ENCODE data around the gene KRTAP13-1. TPM values are rescaled to one million over a fixed set of nuclear protein-coding genes. Genes with fewer than 3 reads are reported as not detected.
A peak's percentile ranks its signal among the peaks of the same experiment; 100 is the strongest.

Gene KRTAP13-1, protein sequence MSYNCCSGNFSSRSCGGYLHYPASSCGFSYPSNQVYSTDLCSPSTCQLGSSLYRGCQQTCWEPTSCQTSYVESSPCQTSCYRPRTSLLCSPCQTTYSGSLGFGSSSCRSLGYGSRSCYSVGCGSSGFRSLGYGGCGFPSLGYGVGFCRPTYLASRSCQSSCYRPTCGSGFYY
- not detected in 2 replicates for total RNA-seq
- long read RNA-seq: 0 reads

DNA sequence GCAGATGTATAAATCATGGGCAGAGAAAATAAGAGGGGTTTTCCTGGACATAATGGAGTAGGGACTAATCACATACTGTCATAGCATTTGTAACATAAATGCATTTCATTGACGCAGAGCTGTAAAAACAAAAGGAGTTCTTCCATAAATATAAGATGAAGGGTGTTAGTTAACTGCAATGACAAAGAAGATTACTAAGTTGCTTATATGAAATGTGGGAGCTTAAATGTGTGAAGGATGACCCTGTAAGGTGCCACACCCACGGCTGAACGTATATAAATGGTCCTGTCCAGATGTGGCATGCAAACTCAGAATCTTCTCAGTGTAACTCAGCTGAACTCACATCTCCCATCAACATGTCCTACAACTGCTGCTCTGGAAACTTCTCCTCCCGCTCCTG lies at the start of gene KRTAP13-1:
Gene KRTAP13-1 (plus strand): TSS at position 301 of the 400 bp plus-strand sequence. CDS start 56 bp downstream, at position 357.
- TF ChIP-seq, protein P1, sequence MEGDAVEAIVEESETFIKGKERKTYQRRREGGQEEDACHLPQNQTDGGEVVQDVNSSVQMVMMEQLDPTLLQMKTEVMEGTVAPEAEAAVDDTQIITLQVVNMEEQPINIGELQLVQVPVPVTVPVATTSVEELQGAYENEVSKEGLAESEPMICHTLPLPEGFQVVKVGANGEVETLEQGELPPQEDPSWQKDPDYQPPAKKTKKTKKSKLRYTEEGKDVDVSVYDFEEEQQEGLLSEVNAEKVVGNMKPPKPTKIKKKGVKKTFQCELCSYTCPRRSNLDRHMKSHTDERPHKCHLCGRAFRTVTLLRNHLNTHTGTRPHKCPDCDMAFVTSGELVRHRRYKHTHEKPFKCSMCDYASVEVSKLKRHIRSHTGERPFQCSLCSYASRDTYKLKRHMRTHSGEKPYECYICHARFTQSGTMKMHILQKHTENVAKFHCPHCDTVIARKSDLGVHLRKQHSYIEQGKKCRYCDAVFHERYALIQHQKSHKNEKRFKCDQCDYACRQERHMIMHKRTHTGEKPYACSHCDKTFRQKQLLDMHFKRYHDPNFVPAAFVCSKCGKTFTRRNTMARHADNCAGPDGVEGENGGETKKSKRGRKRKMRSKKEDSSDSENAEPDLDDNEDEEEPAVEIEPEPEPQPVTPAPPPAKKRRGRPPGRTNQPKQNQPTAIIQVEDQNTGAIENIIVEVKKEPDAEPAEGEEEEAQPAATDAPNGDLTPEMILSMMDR (conservative IDR thresholded peaks at IDR 0.05): no peak
- H3K27ac Mint-ChIP-seq (ENCODE audit: unreplicated experiment): no peak within 1 kb of the TSS
- DNase-seq (ENCODE audit: low read depth, low spot score): no peak
- no peak within 1 kb of the TSS for H3K4me3 Mint-ChIP-seq
- no peaks in the 10 kb centered on the region for H3K4me1 Mint-ChIP-seq
- H3K36me3 Mint-ChIP-seq (ENCODE audit: low read depth): no peaks in the 10 kb centered on the region
- H3K9me3 Mint-ChIP-seq: no peaks in the 10 kb centered on the region
- peaks cover 2% of the 10 kb centered on the region for H3K27me3 Mint-ChIP-seq (ENCODE audit: low read depth)

DNA sequence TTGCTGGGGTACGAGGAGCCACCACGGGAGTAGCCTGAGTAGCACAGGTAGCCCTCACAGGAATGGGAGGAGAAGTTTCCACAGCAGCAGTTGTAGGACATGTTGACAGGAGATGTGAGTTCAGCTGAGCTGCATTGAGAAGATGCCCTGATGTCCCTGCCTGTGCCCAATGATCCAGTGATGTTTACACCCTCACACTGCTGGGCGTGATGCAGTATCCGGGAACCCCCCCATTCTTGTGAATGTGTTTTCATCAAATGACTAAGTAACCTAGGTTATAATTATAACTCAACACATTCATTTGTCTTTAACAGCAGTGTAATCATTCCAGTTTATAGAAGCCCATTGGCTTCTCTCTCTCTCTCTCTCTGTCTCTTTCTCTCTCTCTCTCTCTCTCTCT lies 47.3 kb upstream of the KRTAP13-1 start, which contains the start of gene KRTAP23-1:
Gene KRTAP23-1 (minus strand): TSS at position 101 of the 400 bp plus-strand sequence. CDS start 0 bp downstream, at position 101.
- H3K4me3 Mint-ChIP-seq: no peak within 1 kb of the TSS
- DNase-seq (ENCODE audit: low read depth, low spot score): no peak

DNA sequence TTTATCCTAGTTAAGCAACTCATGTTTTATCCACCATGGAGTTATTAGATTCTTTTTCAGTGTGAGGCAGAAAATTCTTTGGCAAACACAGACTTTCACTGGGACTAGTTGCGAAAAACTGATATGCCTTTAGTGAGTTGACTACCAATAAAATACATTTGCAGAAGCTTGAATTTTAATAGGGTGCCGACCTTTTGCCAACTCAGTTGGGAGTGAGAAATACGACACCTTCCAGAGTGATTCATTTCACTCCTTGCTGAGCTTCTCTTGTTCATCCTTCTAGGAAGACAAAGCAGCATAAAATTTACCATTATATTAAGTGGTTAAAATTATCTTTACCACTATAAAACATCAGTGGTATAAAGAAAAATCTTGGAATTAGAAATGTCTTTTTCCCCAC lies 46.3 kb upstream of the KRTAP13-1 start:
- no peaks in the 10 kb centered on the region for H3K27me3 Mint-ChIP-seq (ENCODE audit: low read depth)
- H3K4me1 Mint-ChIP-seq: peaks cover 7% of the 10 kb centered on the region
- DNase-seq (ENCODE audit: low read depth, low spot score): no peak
- H3K9me3 Mint-ChIP-seq: peaks cover 8% of the 10 kb centered on the region
- H3K4me3 Mint-ChIP-seq: no peak overlapping the region
- H3K36me3 Mint-ChIP-seq (ENCODE audit: low read depth): no peaks in the 10 kb centered on the region
- no peak overlapping the region for H3K27ac Mint-ChIP-seq (ENCODE audit: unreplicated experiment)
- TF ChIP-seq, protein P1 (conservative IDR thresholded peaks at IDR 0.05): no peak

More for the DNA sequence above, 47.3 kb upstream of the KRTAP13-1 start, which contains the start of gene KRTAP23-1:
- no peak within 1 kb of the TSS for H3K27ac Mint-ChIP-seq (ENCODE audit: unreplicated experiment)
- TF ChIP-seq, protein P1 (conservative IDR thresholded peaks at IDR 0.05): no peak
- peaks cover 4% of the 10 kb centered on the region for H3K4me1 Mint-ChIP-seq
- no peaks in the 10 kb centered on the region for H3K27me3 Mint-ChIP-seq (ENCODE audit: low read depth)
- peaks cover 6% of the 10 kb centered on the region for H3K9me3 Mint-ChIP-seq
- no peaks in the 10 kb centered on the region for H3K36me3 Mint-ChIP-seq (ENCODE audit: low read depth)

DNA sequence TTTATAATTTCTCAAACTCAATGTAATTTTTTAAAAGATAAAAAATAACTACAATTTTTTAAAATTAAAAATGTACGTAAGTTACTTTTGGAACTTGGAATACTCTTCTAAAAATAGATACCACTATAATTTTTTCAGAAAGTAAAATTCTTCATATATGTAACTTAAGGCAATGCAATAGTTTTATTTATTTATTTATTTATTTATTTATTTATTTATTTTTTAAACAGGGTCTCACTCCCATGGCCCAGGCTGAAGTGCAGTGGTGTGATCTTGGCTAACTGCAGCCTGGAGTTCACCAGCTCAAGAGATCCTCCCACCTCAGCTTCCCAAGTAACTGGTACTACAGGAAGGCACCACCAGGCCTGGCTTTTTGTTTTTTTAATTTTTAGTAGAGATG lies 44.3 kb upstream of the KRTAP13-1 start:
- peaks cover 2% of the 10 kb centered on the region for H3K9me3 Mint-ChIP-seq
- no peak overlapping the region for H3K27ac Mint-ChIP-seq (ENCODE audit: unreplicated experiment)
- H3K36me3 Mint-ChIP-seq (ENCODE audit: low read depth): no peaks in the 10 kb centered on the region
- H3K27me3 Mint-ChIP-seq (ENCODE audit: low read depth): no peaks in the 10 kb centered on the region
- no peak overlapping the region for H3K4me3 Mint-ChIP-seq
- peaks cover 8% of the 10 kb centered on the region for H3K4me1 Mint-ChIP-seq
- DNase-seq (ENCODE audit: low read depth, low spot score): no peak
- TF ChIP-seq, protein P1 (conservative IDR thresholded peaks at IDR 0.05): no peak

DNA sequence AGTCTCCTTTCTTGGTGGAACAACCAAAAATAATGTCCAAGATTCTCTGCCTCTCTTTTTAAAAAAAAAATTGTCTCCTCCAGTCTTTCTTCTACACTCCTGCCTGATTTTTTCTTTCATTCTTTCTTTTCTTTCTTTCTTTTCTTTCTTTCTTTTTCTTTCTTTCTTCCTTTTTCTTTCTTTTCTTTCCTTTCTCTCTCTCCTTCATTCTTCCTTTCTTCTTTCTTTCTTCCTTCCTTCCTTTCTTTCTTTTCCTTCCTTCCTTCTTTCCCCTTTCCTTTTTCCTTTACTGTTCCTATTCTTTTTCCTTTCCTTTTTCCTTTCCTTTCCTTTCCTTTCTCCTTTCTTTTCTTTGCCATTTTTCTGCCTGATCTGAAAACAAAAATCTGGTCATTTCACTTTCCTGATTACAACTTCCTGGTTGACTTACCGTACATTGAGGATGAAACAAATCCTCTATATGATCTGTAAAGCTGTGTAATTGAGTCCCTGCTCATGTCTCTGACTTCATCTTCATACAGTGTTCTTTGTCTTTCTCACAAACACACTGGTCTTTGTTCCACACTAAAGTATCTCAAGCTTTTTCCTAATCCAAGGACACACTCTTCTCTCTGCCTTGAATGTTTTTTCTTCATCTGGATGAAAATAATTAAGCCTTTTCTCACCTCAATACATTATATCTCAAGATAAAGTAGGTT lies 41.4 kb upstream of the KRTAP13-1 start:
- H3K4me3 Mint-ChIP-seq: no peak overlapping the region

More for the DNA sequence above, 41.4 kb upstream of the KRTAP13-1 start:
- TF ChIP-seq, protein P1 (conservative IDR thresholded peaks at IDR 0.05): no peak
- Mint-ChIP-seq H3K4me1 (peaks cover 8% of the 10 kb centered on the region), H3K27ac (ENCODE audit: unreplicated experiment) (peak overlapping the region; percentile 89), H3K9me3 (peaks cover 2% of the 10 kb centered on the region), H3K27me3 (ENCODE audit: low read depth) (no peaks in the 10 kb centered on the region), H3K36me3 (ENCODE audit: low read depth) (no peaks in the 10 kb centered on the region)
- no peak for DNase-seq (ENCODE audit: low read depth, low spot score)

Measured in neural crest cell (in vitro differentiated cells).